Body of pancreas (tissue), 4 donors: Measurements from ENCODE around the gene TBC1D13. TPM values are rescaled to one million over a fixed set of nuclear protein-coding genes. Genes with fewer than 3 reads are reported as not detected.

Experiments used
- ATAC-seq: fragments of 150-250 bp; one replicate; pipeline ENCODE4 v1.9.1; 2016
- DNase-seq, 4 donors: peaks; one replicate each; pipeline ENCODE4 v3.0.0-alpha.2; 2019
- H3K27ac ChIP-seq, 4 donors: fragments of 200-600 bp; sonication (generic); 1 replicate in 3 of 4; 2 replicates in 1 of 4; pipeline versions ENCODE4 v1.5.1 to v1.6.1; 2016 to 2019; ENCODE audit warnings: mild to moderate bottlenecking in 1 of 4, mixed read lengths in 1 of 4, moderate library complexity in 1 of 4
- H3K27me3 ChIP-seq, 2 donors: fragments of 200-600 bp; sonication (generic); one replicate each; pipeline ENCODE4 v1.6.0; 2016; ENCODE audit warnings: mild to moderate bottlenecking in 1 of 2
- H3K36me3 ChIP-seq, 2 donors: fragments of 200-600 bp; sonication (generic); replicated peaks in 1 of 2; 2 replicates each; pipeline ENCODE4 v1.5.1; 2016; ENCODE audit warnings: low read depth in 2 of 2; ENCODE audit not compliant: insufficient read depth in 1 of 2
- H3K4me1 ChIP-seq: fragments of 200-600 bp; sonication (generic); one replicate; pipeline ENCODE4 v1.6.0; 2016
- H3K4me3 ChIP-seq, 2 donors: fragments of 200-600 bp; sonication (generic); 1 replicate in 1 of 2; 2 replicates in 1 of 2; pipeline ENCODE4 v1.5.1; 2016 to 2019
- H3K9me3 ChIP-seq, 3 donors: fragments of 200-600 bp; sonication (generic); 1 replicate in 2 of 3; 2 replicates in 1 of 3; pipeline ENCODE4 v1.5.1; 2016
- POLR2A ChIP-seq, 3 donors: fragments of 450-650 bp; IDR thresholded peaks; one replicate each; pipeline ENCODE4 v1.6.1; 2016; ENCODE audit warnings: antibody characterized with exemption in 3 of 3, mild to moderate bottlenecking in 2 of 3
- WGBS, 2 donors: methylation state at CpG; one replicate each; pipeline ENCODE4 v1.1.5; 2017; 5-methylcytosine and 5-hydroxymethylcytosine counted together
- intact Hi-C: fragments of 100-400 bp; cut with DNase I; formaldehyde crosslinking; loops from one replicate; pipeline ENCODE4 v1.15.1; 2023
- total RNA-seq, 2 donors: library from RNA; depleted of rRNA; stranded (reverse); fragments of >200 nt; gene quantifications; one replicate each; pipeline ENCODE4 v1.1.0, GENCODE V29; 2016
- TF ChIP-seq, protein P1 (sequence below), 7 experiments: fragments of 450-650 bp in 4 of 7; fragments of 200-600 bp in 3 of 7; sonication (generic) in 3 of 7; IDR thresholded peaks; one replicate each; pipeline ENCODE4 v1.5.1; 2016 to 2019; ENCODE audit warnings: antibody characterized with exemption in 7 of 7

TBC1D13 gene
- total RNA-seq, 2 donors from 2014 or later = 17.5 to 19.5 TPM

DNA sequence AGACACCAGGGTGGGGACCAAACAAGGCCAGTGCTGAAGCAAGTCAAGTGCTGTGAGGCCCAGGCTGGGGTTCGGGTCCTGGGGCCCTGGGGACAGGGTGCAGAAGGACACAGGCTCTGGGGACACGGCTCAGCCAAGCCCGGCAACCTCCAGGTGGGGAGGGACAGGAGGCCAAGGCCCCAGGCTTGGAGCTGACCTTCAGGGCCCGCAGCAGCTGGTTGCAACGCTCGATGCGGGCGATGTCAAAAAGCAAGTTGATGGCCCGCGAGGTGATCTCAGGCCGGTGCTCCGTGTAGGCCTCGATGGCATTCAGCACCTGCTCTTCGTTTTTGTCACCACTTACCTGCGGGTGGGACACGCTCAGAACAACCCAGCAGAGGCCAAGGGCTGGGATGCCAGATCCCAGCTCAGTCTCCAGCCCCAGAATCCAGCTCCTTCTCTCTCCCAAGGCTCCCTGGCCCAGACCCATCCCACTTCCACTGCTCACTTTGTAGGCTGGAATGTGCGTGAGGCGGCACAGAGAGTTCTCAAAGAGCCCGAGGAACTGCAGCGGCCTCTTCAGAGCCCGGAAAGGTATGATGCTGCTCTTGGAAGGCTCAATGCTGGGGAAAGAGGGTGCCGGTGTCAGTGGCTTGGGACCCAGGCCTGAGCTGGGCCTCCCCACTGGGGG lies 36.0 kb upstream of the TBC1D13 start:
- no peaks in the 10 kb centered on the region for H3K4me1 ChIP-seq
- 87 to 91% methylated on average over 8 to 22 of the region's 22 CpGs for WGBS, 2 donors
- DNase-seq = no peak
- TF ChIP-seq POLR2A (IDR thresholded peaks at IDR 0.05) = no peak
- TF ChIP-seq, protein P1, sequence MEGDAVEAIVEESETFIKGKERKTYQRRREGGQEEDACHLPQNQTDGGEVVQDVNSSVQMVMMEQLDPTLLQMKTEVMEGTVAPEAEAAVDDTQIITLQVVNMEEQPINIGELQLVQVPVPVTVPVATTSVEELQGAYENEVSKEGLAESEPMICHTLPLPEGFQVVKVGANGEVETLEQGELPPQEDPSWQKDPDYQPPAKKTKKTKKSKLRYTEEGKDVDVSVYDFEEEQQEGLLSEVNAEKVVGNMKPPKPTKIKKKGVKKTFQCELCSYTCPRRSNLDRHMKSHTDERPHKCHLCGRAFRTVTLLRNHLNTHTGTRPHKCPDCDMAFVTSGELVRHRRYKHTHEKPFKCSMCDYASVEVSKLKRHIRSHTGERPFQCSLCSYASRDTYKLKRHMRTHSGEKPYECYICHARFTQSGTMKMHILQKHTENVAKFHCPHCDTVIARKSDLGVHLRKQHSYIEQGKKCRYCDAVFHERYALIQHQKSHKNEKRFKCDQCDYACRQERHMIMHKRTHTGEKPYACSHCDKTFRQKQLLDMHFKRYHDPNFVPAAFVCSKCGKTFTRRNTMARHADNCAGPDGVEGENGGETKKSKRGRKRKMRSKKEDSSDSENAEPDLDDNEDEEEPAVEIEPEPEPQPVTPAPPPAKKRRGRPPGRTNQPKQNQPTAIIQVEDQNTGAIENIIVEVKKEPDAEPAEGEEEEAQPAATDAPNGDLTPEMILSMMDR (IDR thresholded peaks at IDR 0.05) = no peak
- intact Hi-C loops = no loop called here
- no peaks in the 10 kb centered on the region for H3K27me3 ChIP-seq
- H3K27ac ChIP-seq = no peak overlapping the region
- H3K9me3 ChIP-seq = no peaks in the 10 kb centered on the region
- ATAC-seq = no peak
- no peak overlapping the region for H3K4me3 ChIP-seq
- peaks cover 0 to 5% of the 10 kb centered on the region in 2 donors for H3K36me3 ChIP-seq

DNA sequence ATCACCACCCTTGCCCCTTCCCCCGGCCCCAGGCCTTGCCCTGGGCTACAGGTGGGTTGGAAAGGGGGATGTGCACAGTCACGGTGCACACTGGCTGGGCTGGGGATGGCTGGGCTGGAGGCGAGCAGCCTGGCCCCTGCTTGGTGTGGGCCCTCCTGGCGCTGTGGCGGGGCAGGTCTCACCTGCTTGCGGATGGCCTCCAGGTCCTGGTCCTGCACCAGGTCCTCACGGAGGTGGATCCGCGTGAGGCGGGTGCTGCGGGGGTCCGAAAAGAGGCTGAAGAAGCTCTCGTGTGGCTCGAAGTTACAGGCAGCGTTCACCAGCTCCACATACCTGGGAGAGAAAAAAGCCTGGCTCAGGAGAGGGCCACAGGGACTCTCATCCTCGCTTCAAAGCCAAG lies 33.4 kb upstream of the TBC1D13 start:
- WGBS, 2 donors = 91 to 98% methylated on average over 6 to 16 of the region's 16 CpGs
- ATAC-seq (no peak), DNase-seq (no peak)
- TF ChIP-seq, protein P1 (IDR thresholded peaks at IDR 0.05) = no peak
- TF ChIP-seq POLR2A (IDR thresholded peaks at IDR 0.05) = no peak
- H3K27ac ChIP-seq = no peak overlapping the region
- no peaks in the 10 kb centered on the region for H3K27me3 ChIP-seq
- no peak overlapping the region for H3K4me3 ChIP-seq
- H3K36me3 ChIP-seq = peaks cover 0 to 5% of the 10 kb centered on the region in 2 donors
- H3K9me3 ChIP-seq = no peaks in the 10 kb centered on the region
- H3K4me1 ChIP-seq = no peaks in the 10 kb centered on the region
- intact Hi-C loops = no loop called here

DNA sequence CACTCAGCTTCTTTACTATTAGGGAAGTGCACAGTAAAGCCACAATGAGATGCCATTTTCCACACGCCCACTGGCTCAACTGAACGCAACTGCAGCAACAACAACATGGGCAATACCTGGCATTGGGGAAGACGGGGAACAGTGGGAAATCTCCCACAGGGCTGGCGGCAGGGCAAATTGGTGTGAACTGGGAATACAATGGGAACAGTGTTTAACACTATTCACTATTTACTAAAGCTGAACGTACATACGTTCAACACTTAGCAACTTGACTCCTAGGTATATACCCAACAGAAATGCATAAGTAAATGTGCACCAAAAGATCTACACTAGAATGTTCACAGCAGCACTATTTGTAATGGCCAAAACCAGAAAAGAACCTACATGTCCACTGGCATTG lies 29.5 kb upstream of the TBC1D13 start:
- 77 to 92% methylated on average over 6 of the region's 6 CpGs for WGBS, 2 donors
- Histone ChIP-seq H3K36me3 (no peaks in the 10 kb centered on the region), H3K27me3 (no peaks in the 10 kb centered on the region), H3K9me3 (no peaks in the 10 kb centered on the region), H3K27ac (no peak overlapping the region), H3K4me1 (peaks cover 2% of the 10 kb centered on the region), H3K4me3 (no peak overlapping the region)
- no peak for DNase-seq
- intact Hi-C loops = no loop called here
- TF ChIP-seq, protein P1 (IDR thresholded peaks at IDR 0.05) = no peak
- TF ChIP-seq POLR2A (IDR thresholded peaks at IDR 0.05) = no peak
- ATAC-seq = no peak

DNA sequence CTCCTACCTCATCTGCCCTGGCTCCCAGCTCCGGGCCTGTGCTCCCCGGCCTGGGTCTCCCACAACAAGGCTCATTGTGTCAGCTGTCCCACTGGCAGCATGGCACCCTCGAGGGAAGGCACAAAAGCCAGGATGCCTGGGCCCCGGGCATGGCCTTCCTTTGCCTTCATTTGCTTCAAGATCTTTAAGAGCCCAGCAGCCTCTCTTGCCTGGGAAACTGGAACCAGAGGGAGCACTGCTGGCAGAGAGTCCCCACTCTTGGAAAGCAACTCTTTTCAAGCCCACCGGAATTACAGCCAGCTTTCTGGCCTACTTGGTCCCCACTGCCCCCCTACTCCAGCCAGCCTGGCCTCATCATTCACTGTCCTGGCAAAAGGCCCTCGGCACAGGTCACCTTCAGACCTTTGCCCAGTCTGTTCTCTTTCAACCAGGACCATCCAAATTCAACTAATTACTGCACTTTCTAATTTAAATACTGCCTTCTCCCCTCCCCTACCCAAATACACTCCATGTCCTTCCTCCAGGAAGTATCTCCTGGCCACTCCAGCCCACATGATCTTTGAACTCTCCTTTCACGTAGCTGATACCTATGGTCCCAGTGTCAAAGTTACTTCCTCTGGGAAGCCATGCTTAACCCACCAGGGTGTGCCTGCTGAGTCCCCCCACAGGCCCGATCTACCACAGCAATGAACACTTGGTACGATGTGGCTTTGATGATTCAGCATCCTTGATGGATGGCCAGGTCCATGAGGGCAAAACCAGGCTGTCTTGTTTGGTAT lies 24.2 kb upstream of the TBC1D13 start:
- DNase-seq (no peak), ATAC-seq (no peak)
- no peaks in the 10 kb centered on the region for H3K27me3 ChIP-seq
- H3K36me3 ChIP-seq = no peaks in the 10 kb centered on the region
- intact Hi-C loops = no loop called here
- H3K27ac ChIP-seq = peak overlapping the region in 2 of 4 donors; percentile 4 to 18
- no peak for TF ChIP-seq POLR2A (IDR thresholded peaks at IDR 0.05)
- TF ChIP-seq, protein P1 (IDR thresholded peaks at IDR 0.05) = no peak
- no peaks in the 10 kb centered on the region for H3K9me3 ChIP-seq
- peaks cover 28% of the 10 kb centered on the region for H3K4me1 ChIP-seq
- H3K4me3 ChIP-seq = no peak overlapping the region
- WGBS, 2 donors = 60 to 62% methylated on average over 9 of the region's 9 CpGs
